ENCODE measurements around the gene TYW1. TPM values are rescaled to one million over a fixed set of nuclear protein-coding genes. Genes with fewer than 3 reads are reported as not detected.
"Not testable (repeated sequence)": the region's sequence is repeated elsewhere in the genome, so short reads cannot be mapped to it uniquely, and the experiment has no call there.

Gene TYW1
- total and polyA plus RNA-seq, 12 donors: 6.7 to 15.1 (median 9.4) TPM

DNA sequence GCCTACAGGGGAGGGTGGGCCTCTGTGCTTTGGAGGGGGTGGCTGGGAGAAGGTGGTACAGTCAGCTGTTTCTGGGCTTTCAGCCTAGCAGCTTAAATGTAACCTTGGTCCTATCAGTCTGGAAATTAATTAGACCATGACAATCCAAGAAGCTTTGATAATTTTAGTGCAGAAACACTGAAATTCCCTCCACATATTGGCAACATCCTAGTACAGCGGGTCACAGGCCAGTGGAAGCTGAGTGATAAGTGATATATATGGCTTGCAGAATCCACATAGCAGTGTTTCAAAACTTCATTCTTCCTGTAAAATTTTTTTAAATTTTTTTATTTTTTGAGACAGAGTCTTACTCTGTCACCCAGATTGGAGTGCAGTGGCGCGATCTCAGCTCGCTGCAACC, 212.6 kb downstream of the TYW1 start:
- WGBS, 2 donors: 88 to 94% methylated on average over 4 of the region's 4 CpGs
- no peak for DNase-seq
- ATAC-seq: no peak
- no peak overlapping the region for H3K4me3 ChIP-seq
- TF ChIP-seq, protein P1, sequence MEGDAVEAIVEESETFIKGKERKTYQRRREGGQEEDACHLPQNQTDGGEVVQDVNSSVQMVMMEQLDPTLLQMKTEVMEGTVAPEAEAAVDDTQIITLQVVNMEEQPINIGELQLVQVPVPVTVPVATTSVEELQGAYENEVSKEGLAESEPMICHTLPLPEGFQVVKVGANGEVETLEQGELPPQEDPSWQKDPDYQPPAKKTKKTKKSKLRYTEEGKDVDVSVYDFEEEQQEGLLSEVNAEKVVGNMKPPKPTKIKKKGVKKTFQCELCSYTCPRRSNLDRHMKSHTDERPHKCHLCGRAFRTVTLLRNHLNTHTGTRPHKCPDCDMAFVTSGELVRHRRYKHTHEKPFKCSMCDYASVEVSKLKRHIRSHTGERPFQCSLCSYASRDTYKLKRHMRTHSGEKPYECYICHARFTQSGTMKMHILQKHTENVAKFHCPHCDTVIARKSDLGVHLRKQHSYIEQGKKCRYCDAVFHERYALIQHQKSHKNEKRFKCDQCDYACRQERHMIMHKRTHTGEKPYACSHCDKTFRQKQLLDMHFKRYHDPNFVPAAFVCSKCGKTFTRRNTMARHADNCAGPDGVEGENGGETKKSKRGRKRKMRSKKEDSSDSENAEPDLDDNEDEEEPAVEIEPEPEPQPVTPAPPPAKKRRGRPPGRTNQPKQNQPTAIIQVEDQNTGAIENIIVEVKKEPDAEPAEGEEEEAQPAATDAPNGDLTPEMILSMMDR (IDR thresholded peaks at IDR 0.05): no peak
- no peak overlapping the region for H3K27ac ChIP-seq
- H3K4me1 ChIP-seq: peaks cover 0 to 6% (median 0%) of the 10 kb centered on the region in 9 donors
- H3K36me3 ChIP-seq: peaks cover 0 to 23% (median 0%) of the 10 kb centered on the region in 9 donors
- H3K27me3 ChIP-seq: no peaks in the 10 kb centered on the region
- H3K9me3 ChIP-seq: peaks cover 0 to 5% (median 0%) of the 10 kb centered on the region in 11 donors
- intact Hi-C loops (cut with DNase I): no loop called here

DNA sequence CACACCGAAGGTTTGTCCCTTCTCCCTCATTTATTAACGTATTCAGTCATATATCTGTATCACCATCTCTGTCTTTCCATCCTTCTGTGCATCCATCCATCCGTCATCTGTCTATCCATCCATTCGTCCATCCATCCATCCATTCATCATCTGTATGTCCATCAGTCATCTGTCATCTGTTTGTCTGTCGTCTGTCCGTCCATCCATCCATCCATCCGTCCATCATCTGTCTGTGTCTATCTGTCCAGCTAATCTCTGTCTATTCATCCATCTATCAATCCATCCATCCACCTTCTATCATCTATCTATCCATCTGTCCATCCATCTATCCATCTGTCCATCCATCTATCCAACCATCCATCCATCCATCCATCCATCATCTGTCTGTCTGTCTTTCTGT, 213.9 kb downstream of the TYW1 start:
- 97 to 98% methylated on average over 7 of the region's 7 CpGs for WGBS, 2 donors
- Histone ChIP-seq H3K27ac (no peak overlapping the region), H3K4me3 (no peak overlapping the region), H3K9me3 (peaks cover 0 to 8% (median 0%) of the 10 kb centered on the region in 11 donors), H3K27me3 (no peaks in the 10 kb centered on the region), H3K4me1 (peaks cover 0 to 5% (median 0%) of the 10 kb centered on the region in 9 donors), H3K36me3 (peaks cover 0 to 18% (median 0%) of the 10 kb centered on the region in 9 donors)
- TF ChIP-seq, protein P1 (IDR thresholded peaks at IDR 0.05): no peak
- intact Hi-C loops (cut with DNase I): no loop called here
- ATAC-seq (no peak), DNase-seq (no peak)

DNA sequence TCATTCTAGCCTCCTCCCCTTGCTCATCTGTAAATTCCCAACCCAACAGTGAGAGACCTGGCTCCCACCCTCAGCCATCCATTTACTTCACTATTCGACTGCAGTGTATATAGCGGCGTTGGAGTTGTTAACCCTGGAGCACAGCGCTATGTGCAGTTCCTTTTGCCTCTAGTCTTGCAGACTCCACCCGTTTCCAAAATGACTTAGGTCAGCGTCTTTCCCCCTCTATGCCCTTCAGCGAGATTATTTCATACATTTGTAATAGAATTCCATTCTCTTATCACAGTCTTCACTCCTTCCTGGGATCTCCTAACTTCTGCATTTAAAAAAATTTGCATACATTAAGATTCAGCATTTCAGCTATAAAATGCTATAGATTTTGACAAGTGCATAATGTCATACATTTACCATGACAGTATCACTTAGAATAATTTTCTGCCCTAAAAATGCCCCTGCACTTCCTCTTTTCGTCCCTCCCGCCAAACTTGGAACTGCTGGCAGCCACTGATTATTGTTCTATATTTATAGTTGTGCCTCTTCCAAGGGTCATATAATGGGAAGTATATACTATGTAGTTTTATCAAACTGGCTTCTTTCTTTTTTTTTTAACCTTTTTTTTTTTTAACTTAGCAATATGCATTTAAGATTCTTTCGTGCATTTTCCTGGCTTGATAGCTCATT, 215.2 kb downstream of the TYW1 start:
- H3K27me3 ChIP-seq; H3K9me3 ChIP-seq; intact Hi-C loops (cut with DNase I); H3K27ac ChIP-seq; H3K4me1 ChIP-seq; DNase-seq; ATAC-seq; H3K4me3 ChIP-seq: not testable (repeated sequence)
- WGBS, 2 donors: 63 to 68% methylated on average over 10 of the region's 10 CpGs
- H3K36me3 ChIP-seq: peaks cover 0 to 18% (median 0%) of the 10 kb centered on the region in 9 donors

DNA sequence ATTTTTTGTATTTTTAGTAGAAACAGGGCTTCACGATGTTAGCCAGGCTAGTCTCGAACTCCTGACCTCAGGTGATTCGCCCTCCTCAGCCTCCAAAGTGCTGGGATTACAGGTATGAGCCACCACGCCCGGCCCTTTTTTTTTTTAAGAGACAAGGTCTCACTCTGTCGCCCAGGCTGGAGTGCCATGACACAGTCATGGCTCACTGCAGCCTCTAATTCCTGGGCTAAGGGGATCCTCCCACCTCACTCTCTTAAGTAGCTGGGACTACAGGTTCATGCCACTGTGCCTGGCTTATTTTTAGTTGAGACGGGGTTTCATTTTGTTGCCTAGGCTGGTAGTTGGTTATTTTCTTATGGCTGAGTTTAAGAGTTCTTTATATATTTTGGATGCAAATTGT, 216.4 kb downstream of the TYW1 start:
- H3K27me3 ChIP-seq; H3K4me3 ChIP-seq; intact Hi-C loops (cut with DNase I); ATAC-seq; H3K4me1 ChIP-seq; DNase-seq; H3K27ac ChIP-seq: not testable (repeated sequence)
- Histone ChIP-seq H3K36me3 (peaks cover 0 to 11% (median 0%) of the 10 kb centered on the region in 9 donors), H3K9me3 (peaks cover 0 to 19% (median 0%) of the 10 kb centered on the region in 11 donors)
- WGBS, 2 donors: 99 to 100% methylated on average over 7 of the region's 7 CpGs

DNA sequence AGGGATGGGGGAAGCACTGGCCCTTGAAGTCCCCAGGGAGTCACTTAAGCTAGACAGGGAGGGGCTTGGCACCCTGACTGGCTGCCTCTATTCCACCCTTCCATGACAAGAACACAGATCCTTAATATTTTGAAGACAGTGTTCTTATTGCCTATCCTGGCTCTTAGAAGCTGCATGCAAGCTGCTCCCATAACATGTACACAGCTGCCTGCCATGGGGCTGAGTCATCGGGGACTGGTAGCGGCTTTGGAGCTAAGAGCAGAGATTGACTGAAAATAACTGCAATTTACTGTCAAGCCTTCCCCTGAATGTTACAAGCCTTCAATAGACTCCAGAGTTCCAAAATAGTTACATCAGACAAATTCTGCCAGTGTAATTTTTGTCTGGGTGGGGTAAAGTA, 226.9 kb downstream of the TYW1 start:
- intact Hi-C loops (cut with DNase I); DNase-seq; H3K27me3 ChIP-seq; H3K36me3 ChIP-seq; H3K4me3 ChIP-seq: not testable (repeated sequence)
- H3K27ac ChIP-seq: peak overlapping the region in 1 of 10 donors; percentile 47
- peak in 3 of 8 donors; percentile 23 to 70 (median 67) for ATAC-seq
- H3K9me3 ChIP-seq: peaks cover 0 to 34% (median 0%) of the 10 kb centered on the region in 11 donors
- H3K4me1 ChIP-seq: peaks cover 0 to 13% (median 7%) of the 10 kb centered on the region in 9 donors
- 71 to 81% methylated on average over 2 of the region's 2 CpGs for WGBS, 2 donors

DNA sequence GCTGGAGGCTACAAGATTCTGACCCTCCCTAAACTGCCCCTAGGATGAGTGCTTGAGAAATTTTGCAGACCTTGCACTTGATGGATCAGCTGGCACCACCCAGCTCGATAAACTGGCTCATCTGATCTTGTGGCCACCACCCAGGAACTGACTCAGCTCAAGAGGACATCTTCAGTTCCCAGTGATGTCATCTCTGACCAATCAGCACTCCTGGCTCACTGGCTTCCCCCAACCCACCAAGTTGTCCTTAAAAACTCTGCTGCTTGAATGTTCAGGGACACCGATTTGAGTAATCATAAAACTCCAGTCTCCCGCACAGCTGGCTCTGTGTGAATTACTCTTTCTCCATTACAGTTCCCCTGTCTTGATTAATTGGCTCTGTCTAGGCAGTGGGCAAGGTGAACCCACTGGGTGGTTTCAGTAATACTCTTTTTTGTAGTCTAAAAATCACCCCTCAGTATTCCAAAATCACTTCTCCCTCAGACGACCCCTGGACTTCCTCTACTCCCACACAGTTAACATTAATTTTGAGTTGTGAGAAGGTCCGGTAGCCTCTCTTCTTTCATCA, 229.8 kb downstream of the TYW1 start:
- Histone ChIP-seq H3K4me1 (peaks cover 0 to 28% (median 7%) of the 10 kb centered on the region in 9 donors), H3K9me3 (peaks cover 0 to 26% (median 0%) of the 10 kb centered on the region in 11 donors), H3K27ac (peak overlapping the region in 6 of 10 donors; percentile 33 to 87 (median 60))
- H3K4me3 ChIP-seq; intact Hi-C loops (cut with DNase I); H3K27me3 ChIP-seq; H3K36me3 ChIP-seq: not testable (repeated sequence)
- peak; percentile 13 to 64 for DNase-seq
- ATAC-seq: peak in 7 of 8 donors; percentile 26 to 81 (median 66)
- 42 to 47% methylated on average over 5 of the region's 5 CpGs for WGBS, 2 donors

DNA sequence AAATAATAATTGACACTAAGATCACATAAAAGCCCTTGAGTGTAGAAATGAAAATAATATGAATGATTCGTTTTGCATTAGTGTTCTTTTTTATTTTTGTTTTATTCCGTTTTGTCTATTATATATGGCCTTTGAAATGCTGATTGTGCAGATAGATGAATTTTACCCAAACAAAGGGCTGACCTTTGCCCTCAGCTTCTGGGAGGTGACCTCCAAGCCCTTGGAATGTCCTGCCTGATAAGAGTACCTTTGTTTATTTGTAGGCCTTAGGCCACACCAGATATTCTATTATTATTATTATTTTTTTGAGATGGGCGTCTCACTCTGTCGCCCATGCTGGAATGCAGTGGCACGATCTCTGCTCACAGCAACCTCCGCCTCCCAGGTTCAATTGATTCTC, 230.3 kb downstream of the TYW1 start:
- Histone ChIP-seq H3K4me1 (peaks cover 0 to 28% (median 7%) of the 10 kb centered on the region in 9 donors), H3K9me3 (peaks cover 0 to 20% (median 0%) of the 10 kb centered on the region in 11 donors), H3K27ac (peak overlapping the region in 5 of 10 donors; percentile 51 to 87 (median 66))
- H3K4me3 ChIP-seq; H3K36me3 ChIP-seq; H3K27me3 ChIP-seq; intact Hi-C loops (cut with DNase I); ATAC-seq; DNase-seq: not testable (repeated sequence)
- WGBS, 2 donors: 91 to 96% methylated on average over 5 to 6 of the region's 6 CpGs

DNA sequence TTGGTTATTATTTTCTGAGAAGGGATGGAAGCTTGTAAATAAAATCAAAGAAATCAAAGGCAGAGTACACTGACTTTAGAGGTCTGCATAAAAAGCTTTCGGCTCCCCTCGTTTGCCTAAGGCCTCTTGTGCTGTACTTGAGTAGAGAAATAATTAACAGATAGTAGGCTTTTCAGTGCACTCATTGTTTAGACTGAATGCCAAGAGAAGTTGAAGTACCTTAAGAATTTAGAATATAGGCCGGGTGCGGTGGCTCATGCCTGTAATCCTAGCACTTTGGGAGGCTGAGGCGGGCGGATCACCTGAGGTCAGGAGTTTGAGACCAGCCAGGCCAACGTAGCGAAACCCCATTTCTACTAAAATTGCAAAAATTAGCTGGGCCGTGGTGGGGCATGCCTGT, 232.4 kb downstream of the TYW1 start:
- H3K27me3 ChIP-seq; ATAC-seq; H3K9me3 ChIP-seq; intact Hi-C loops (cut with DNase I); H3K4me3 ChIP-seq; DNase-seq; H3K36me3 ChIP-seq: not testable (repeated sequence)
- peaks cover 0 to 28% (median 7%) of the 10 kb centered on the region in 9 donors for H3K4me1 ChIP-seq
- peak overlapping the region in 2 of 10 donors; percentile 1 to 46 for H3K27ac ChIP-seq
- 91 to 95% methylated on average over 9 of the region's 9 CpGs for WGBS, 2 donors

DNA sequence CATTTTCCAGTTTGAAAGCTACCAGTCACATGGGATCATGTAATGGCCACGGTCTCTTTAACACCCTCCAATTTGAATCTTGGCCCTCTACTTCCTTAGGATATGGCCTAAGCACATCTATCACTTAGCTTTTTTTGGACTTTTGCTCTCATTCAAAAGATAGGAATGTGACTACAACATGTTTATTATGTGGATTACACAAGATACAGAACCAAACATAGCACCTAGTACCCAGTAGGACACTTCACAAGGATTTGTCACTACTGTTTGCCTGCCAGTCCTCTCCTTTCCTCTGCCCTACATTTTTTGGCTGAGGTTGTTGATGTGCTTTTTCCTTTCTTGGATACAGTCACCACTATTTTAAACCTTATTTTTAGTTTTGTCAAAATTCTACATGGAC, 233.4 kb downstream of the TYW1 start:
- ATAC-seq: peak in 7 of 8 donors; percentile 48 to 83 (median 69)
- DNase-seq; H3K27me3 ChIP-seq; intact Hi-C loops (cut with DNase I); H3K36me3 ChIP-seq; H3K9me3 ChIP-seq; H3K4me3 ChIP-seq: not testable (repeated sequence)
- H3K27ac ChIP-seq: peak overlapping the region in 5 of 10 donors; percentile 9 to 36 (median 25)
- peaks cover 0 to 28% (median 7%) of the 10 kb centered on the region in 9 donors for H3K4me1 ChIP-seq
- WGBS, 2 donors: 32 to 38% methylated on average over 1 of the region's 1 CpG
